Activated CD4-positive, alpha-beta T cell treated with anti-CD3 and anti-CD28 coated beads, Interleukin-2, amount 10 ng/mL, durations not matched to agents 24 days and 14 days (primary cell): ENCODE measurements around the gene WSCD2. TPM values are rescaled to one million over a fixed set of nuclear protein-coding genes. Genes with fewer than 3 reads are reported as not detected.

Experiments
- DNase-seq: peaks from one replicate; pipeline ENCODE4 v3.0.0; 2022
- H3K27ac Mint-ChIP-seq: one replicate; pipeline ENCODE4 v1.8.0; 2022; ENCODE audit warnings: mild to moderate bottlenecking, mixed read lengths
- H3K27me3 Mint-ChIP-seq: one replicate; pipeline ENCODE4 v1.8.0; 2022; ENCODE audit warnings: mixed read lengths
- H3K36me3 Mint-ChIP-seq: one replicate; pipeline ENCODE4 v1.8.0; 2022; ENCODE audit warnings: low read depth, mild to moderate bottlenecking, mixed read lengths
- H3K4me1 Mint-ChIP-seq: one replicate; pipeline ENCODE4 v1.8.0; 2021; ENCODE audit warnings: mixed read lengths
- H3K4me3 Mint-ChIP-seq: one replicate; pipeline ENCODE4 v1.8.0; 2022; ENCODE audit warnings: mild to moderate bottlenecking, moderate library complexity, mixed read lengths
- H3K9me3 Mint-ChIP-seq: one replicate; pipeline ENCODE4 v1.8.0; 2021; ENCODE audit warnings: mixed read lengths
- intact Hi-C: fragments of 100-400 bp; cut with micrococcal nuclease; formaldehyde crosslinking; loops from one replicate; pipeline ENCODE4 v1.15.1; 2023
- total RNA-seq: library from RNA; stranded (reverse); gene quantifications from 2 replicates; pipeline ENCODE4 v1.2.3, GENCODE V29; 2022

WSCD2 gene
- total RNA-seq, 1 donor from 2014 or later, result not detected

DNA sequence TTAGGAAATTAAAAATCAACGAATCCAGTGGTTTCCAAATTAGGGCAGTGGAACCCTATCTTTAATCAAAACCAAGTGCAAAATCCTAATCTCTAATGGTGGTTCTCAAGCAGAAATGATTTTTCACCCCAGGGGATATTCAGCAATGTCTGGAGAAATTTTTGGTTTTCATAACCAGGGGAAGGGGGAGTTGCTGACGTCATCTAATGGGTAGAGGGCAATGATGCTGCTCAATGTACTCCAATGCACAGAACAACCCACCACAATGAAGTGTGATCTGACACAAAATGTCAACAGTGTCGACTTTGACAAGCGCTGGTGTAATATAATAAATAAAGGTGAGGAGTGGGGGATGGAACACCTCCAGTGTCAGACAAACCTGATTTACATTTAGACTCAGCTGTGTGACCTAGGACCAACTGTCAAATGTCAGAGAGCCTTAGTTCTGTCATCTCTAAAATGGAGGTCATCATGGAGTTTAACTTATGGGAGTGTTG is 128.6 kb downstream of the WSCD2 start:
- H3K27me3 Mint-ChIP-seq, result peaks cover 8% of the 10 kb centered on the region

DNA sequence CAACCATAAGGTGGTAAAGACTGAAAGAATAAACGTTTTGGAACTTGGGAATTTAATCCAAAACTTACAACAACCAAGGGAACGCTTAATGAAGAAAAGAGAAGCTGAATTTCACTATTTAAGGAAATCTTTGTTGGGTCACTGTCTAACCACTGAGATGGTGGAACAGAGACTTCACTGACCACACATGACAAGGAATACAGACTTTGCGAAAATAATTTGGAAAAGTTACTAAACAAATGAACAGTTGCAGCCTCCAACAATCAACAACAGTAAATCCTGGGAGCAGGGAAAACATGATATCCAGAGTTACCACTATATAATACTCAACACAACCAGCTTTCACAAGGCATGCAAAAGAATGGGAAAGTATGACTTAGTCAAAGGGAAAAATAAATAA is 131.0 kb downstream of the WSCD2 start:
- no peaks in the 10 kb centered on the region for H3K36me3 Mint-ChIP-seq
- H3K9me3 Mint-ChIP-seq, result peaks cover 5% of the 10 kb centered on the region
- no peak overlapping the region for H3K27ac Mint-ChIP-seq
- DNase-seq, result no peak
- H3K27me3 Mint-ChIP-seq, result peaks cover 4% of the 10 kb centered on the region
- no peak overlapping the region for H3K4me3 Mint-ChIP-seq
- intact Hi-C loops, result no loop called here
- no peaks in the 10 kb centered on the region for H3K4me1 Mint-ChIP-seq

More for the DNA sequence above, 128.6 kb downstream of the WSCD2 start:
- Mint-ChIP-seq H3K36me3 (no peaks in the 10 kb centered on the region), H3K27ac (no peak overlapping the region), H3K4me1 (no peaks in the 10 kb centered on the region), H3K9me3 (peaks cover 5% of the 10 kb centered on the region), H3K4me3 (no peak overlapping the region)
- intact Hi-C loops, result no loop called here
- no peak for DNase-seq

DNA sequence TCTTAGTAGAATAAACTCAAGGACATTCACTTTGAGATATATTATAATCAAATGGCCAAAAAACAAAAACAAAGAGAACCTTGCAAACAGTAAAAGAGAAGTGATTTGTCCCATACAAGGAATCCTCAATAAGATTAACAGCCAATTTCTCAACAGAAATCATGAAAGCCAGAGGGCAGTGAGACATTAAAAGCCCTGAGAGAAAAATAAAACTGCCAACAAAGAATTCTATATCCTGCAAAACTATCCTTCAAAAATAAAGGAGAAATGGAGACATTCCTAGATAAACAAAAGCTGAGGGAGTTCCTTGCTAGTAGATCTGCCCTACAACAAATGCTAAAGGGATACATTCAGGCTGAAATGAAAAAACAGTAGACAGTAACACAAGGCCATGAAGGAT is 131.9 kb downstream of the WSCD2 start:
- peaks cover 4% of the 10 kb centered on the region for H3K27me3 Mint-ChIP-seq
- no peak for DNase-seq
- H3K9me3 Mint-ChIP-seq, result peaks cover 5% of the 10 kb centered on the region
- no peaks in the 10 kb centered on the region for H3K4me1 Mint-ChIP-seq
- no peak overlapping the region for H3K4me3 Mint-ChIP-seq
- intact Hi-C loops, result no loop called here
- H3K27ac Mint-ChIP-seq, result no peak overlapping the region
- H3K36me3 Mint-ChIP-seq, result no peaks in the 10 kb centered on the region

DNA sequence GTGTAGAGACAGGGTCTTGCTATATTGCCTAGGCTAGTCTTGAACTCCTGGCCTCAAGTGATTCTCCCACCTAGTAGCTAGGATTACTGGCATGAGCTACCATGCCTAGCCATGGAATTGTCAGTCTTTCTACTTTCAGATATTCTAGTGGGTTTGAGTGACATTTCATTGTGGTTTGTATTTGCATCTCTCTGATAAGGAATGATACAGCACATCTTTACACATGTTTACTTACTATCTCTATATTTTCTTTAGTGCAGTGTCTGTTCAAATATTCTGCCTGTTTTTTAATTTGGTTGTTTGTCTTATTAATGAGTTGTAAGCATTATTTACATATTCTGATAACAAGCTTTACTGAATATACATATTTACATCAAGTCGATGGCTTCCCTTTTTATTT is 136.4 kb downstream of the WSCD2 start:
- H3K27ac Mint-ChIP-seq, result no peak overlapping the region
- no peak for DNase-seq
- H3K27me3 Mint-ChIP-seq, result peaks cover 6% of the 10 kb centered on the region
- no peak overlapping the region for H3K4me3 Mint-ChIP-seq
- intact Hi-C loops, result no loop called here
- H3K9me3 Mint-ChIP-seq, result peaks cover 4% of the 10 kb centered on the region
- no peaks in the 10 kb centered on the region for H3K4me1 Mint-ChIP-seq
- no peaks in the 10 kb centered on the region for H3K36me3 Mint-ChIP-seq

DNA sequence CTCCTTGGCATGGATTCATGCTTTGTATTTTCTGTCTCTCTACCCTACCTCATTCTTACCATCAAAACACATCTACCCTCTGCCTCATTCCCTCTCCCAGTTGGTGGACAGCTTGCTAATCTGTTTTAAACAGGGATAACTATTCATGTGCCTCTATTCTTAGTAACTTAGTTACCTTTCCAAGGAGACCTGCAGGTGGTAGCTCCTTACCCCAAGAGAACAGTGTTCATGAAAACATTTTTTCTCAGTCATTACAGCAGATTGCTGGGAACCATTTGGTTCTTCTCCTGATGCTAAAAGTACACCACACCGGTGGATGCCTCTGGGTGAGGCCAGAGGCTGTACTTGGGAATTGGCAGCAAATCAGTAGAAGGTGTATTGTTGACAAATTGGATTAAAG is 137.0 kb downstream of the WSCD2 start:
- DNase-seq, result no peak
- intact Hi-C loops, result no loop called here
- Mint-ChIP-seq H3K27ac (no peak overlapping the region), H3K27me3 (peaks cover 4% of the 10 kb centered on the region), H3K4me1 (no peaks in the 10 kb centered on the region), H3K36me3 (no peaks in the 10 kb centered on the region), H3K9me3 (no peaks in the 10 kb centered on the region), H3K4me3 (no peak overlapping the region)

DNA sequence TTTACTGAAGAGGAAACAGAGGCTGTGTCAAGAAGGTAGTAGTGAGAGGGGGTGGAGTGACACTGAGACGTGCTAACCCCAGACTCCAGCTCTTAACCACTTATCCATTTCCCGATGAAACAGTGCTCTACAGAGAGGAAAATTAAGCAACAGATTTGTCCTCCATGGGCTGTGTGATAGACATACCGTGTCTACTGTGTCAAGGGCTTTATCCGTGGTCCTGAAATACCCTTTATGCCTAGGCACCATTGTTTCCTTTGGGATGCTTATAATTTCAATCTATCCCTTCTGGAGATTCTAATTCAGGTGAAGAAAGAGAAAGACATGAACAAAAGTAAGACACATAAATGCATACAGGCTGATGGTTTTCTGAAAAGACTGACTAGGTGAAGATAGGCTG is 138.4 kb downstream of the WSCD2 start:
- Mint-ChIP-seq H3K27me3 (peaks cover 4% of the 10 kb centered on the region), H3K9me3 (no peaks in the 10 kb centered on the region), H3K36me3 (no peaks in the 10 kb centered on the region), H3K4me1 (no peaks in the 10 kb centered on the region), H3K4me3 (no peak overlapping the region), H3K27ac (no peak overlapping the region)
- DNase-seq, result no peak
- intact Hi-C loops, result no loop called here

DNA sequence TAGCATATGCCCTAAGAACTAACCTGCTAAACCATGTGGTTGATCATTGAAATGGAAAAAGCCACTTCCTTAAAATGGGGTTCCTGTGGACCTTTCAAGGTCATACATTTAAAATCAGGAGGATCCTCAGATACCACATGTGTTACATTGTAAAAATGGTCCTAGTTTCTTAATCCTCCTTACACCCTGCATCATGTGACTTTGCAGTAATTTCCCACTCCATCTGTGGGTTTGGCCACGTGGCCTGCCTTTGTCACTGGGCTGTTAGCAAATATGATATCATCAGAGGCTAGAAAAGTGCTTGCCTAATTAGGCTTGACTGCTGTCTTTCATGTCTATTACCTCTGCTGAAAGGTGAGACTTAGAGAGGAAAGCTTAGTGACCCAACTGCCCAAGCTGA is 139.3 kb downstream of the WSCD2 start:
- Mint-ChIP-seq H3K36me3 (no peaks in the 10 kb centered on the region), H3K4me1 (no peaks in the 10 kb centered on the region)
- intact Hi-C loops, result no loop called here

DNA sequence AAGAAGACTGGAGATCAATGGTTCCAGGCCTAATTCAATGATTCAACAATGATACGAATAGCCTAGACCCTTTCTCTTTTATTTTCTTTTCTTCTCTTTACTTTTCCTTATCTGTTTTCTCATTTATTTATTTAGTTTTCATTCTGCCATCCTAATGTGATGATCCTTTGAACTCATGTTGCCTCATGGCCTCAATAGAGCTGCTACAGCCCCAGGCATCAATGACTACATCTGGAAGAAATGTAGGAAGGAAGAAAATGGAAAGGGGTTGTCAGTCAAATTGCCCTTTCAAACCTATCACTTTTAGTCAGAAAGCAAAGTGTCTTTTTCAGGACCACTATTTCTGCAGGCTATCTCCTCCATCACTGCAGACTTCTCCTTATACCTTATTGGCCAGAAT is 140.1 kb downstream of the WSCD2 start:
- DNase-seq, result no peak
- Mint-ChIP-seq H3K36me3 (no peaks in the 10 kb centered on the region), H3K4me3 (no peak overlapping the region), H3K27me3 (peaks cover 4% of the 10 kb centered on the region), H3K4me1 (no peaks in the 10 kb centered on the region), H3K9me3 (no peaks in the 10 kb centered on the region), H3K27ac (no peak overlapping the region)
- intact Hi-C loops, result no loop called here

More for the DNA sequence above, 139.3 kb downstream of the WSCD2 start:
- Mint-ChIP-seq H3K9me3 (no peaks in the 10 kb centered on the region), H3K27me3 (peaks cover 4% of the 10 kb centered on the region), H3K4me3 (no peak overlapping the region), H3K27ac (no peak overlapping the region)
- no peak for DNase-seq

DNA sequence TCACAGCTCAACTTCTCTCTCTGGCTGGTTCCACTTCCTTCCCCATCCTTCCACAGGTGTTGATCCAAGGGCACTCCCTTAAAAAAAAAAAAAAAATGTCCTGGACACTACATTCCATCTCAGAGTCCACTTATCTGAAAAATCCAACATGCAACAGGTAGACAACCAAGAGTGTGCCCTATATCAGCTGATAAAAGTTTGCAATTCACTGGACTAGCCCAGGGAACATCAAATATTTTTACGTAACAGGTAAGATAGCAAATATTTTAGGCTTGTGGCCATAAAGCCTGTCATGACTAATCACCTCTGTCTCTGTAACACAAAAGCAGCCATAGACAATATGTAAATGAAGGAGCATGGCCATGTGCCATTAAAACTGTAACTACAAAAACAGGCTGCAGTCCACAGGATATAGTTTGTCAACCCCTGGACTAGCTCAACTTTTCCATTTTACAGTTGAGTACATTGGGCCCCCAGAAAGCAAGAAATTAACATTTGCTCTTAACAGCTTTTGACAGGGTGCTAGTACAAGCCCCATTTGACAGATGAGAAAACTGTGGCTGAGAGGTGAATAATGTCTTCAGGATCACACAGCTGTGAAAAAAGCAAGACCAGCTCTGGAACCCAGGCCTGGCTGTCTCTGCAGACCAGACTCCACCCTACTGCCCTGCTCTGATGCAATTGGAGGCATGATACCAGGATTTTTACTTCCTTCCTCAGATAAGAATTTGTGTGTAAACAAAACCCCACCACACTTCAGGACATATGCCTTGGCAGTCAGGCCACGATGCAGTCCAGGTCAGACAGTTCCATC is 141.2 kb downstream of the WSCD2 start:
- peaks cover 4% of the 10 kb centered on the region for H3K27me3 Mint-ChIP-seq
- no peak overlapping the region for H3K27ac Mint-ChIP-seq
- no peak overlapping the region for H3K4me3 Mint-ChIP-seq

DNA sequence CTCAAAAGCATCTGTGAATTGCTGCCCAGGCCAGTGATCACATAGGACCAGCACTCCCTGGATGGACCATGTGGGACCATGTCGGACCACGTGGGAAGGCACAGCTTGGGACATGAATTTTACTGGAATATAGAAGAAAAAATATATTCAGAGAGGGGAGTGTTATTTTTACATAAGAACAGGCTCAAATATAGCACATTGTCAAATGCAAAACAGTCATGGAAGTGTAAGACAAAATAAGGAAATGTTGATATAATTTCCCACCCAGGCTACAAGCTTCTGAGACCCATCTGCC is 141.7 kb downstream of the WSCD2 start:
- Mint-ChIP-seq H3K27ac (no peak overlapping the region), H3K36me3 (no peaks in the 10 kb centered on the region)
- intact Hi-C loops, result no loop called here

More for the DNA sequence above, 141.2 kb downstream of the WSCD2 start:
- Mint-ChIP-seq H3K4me1 (no peaks in the 10 kb centered on the region), H3K36me3 (no peaks in the 10 kb centered on the region), H3K9me3 (no peaks in the 10 kb centered on the region)
- DNase-seq, result no peak
- intact Hi-C loops, result no loop called here

DNA sequence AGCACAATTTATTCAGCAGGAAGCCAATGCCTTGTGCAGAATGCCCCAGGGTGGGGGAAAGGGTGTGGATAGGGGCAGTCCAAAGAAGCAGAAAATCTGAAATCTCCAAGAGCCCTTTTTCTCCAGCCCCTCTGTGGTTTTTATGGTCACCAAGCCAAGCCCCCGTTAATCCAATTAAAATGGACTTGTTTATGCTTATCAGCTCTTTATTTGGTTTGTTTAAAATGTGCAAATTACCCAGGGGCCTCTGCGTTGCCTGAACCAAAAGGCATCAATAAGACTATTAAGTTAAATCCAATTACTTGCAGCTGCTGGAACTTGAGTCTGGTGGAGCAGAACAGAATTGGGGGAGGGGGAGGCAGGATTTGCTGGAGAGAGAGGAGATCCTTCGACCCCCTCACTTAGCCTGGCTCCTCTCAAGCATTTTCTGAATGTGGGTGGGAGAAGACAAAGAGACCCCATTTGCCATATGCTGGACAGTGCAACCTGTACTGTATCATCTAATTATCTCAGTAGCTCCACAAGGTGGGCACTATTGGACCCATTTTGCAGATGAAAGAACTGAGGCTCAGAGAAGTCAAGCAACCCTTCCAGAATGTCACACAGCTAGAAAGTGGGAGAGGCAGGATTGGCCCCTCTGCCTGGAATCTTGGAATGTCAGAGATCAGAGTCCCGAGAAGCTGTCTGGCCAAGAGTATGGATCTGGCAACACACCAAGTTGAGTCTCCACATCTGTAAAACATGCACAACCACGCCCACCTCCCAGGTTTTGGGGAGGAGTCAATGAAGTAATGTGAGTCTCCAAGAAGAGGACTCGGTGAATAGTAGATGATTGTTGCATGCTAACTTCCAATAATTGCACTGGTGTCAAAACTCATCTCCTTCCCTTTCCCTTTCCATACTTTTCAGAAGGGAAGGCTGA is 143.1 kb downstream of the WSCD2 start:
- Mint-ChIP-seq H3K4me1 (no peaks in the 10 kb centered on the region), H3K4me3 (no peak overlapping the region), H3K27ac (no peak overlapping the region), H3K36me3 (no peaks in the 10 kb centered on the region), H3K27me3 (peaks cover 3% of the 10 kb centered on the region), H3K9me3 (no peaks in the 10 kb centered on the region)
- intact Hi-C loops, result no loop called here
- DNase-seq, result no peak

More for the DNA sequence above, 141.7 kb downstream of the WSCD2 start:
- no peaks in the 10 kb centered on the region for H3K4me1 Mint-ChIP-seq
- H3K4me3 Mint-ChIP-seq, result no peak overlapping the region
- H3K9me3 Mint-ChIP-seq, result no peaks in the 10 kb centered on the region
- no peak for DNase-seq
- peaks cover 4% of the 10 kb centered on the region for H3K27me3 Mint-ChIP-seq

DNA sequence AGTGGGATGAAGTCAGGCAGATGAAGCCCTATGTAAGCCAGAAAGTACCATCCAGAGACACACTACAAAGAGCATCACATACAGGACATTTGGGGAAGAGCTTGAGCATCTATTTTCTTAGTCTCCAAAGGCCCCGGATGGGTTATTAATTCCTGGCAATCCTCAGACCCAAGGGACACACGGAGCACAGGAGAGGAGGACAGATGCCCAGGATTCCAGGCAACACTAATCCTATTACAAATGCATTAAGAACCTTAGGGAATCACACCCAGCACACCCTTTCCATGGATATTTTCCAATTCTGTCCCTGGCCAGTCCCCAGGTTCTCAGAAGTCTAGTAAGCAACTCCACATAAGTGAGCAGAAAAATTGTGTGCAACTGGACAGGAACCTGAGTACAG is 144.1 kb downstream of the WSCD2 start:
- H3K4me3 Mint-ChIP-seq, result no peak overlapping the region
- H3K9me3 Mint-ChIP-seq, result no peaks in the 10 kb centered on the region
- H3K36me3 Mint-ChIP-seq, result no peaks in the 10 kb centered on the region
- no peak overlapping the region for H3K27ac Mint-ChIP-seq
- DNase-seq, result no peak
- H3K27me3 Mint-ChIP-seq, result peaks cover 3% of the 10 kb centered on the region
- H3K4me1 Mint-ChIP-seq, result no peaks in the 10 kb centered on the region
- intact Hi-C loops, result no loop called here

DNA sequence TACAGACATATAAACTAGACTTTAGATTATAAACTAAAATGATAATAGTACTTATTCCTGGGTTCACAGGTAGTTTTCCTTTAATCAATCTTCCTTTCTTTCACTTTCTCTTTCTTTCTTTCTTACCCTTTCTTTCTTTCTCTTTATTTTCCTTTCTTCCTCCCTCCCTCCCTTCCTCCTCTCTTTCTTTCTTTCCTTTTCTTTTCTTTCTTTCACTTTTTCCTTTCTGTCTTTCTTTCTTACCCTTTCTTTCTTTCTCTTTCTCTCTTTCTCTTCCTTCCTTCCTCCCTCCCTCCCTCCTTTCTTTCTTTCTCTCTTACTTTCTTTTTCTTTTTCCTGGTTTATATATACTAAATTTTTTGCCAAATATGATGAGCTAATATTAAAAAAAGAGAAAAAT is 148.5 kb downstream of the WSCD2 start:
- H3K36me3 Mint-ChIP-seq, result no peaks in the 10 kb centered on the region
- H3K9me3 Mint-ChIP-seq, result no peaks in the 10 kb centered on the region
- intact Hi-C loops, result no loop called here
- H3K27ac Mint-ChIP-seq, result no peak overlapping the region
- no peak overlapping the region for H3K4me3 Mint-ChIP-seq
- H3K27me3 Mint-ChIP-seq, result peaks cover 3% of the 10 kb centered on the region
- DNase-seq, result no peak
- no peaks in the 10 kb centered on the region for H3K4me1 Mint-ChIP-seq

DNA sequence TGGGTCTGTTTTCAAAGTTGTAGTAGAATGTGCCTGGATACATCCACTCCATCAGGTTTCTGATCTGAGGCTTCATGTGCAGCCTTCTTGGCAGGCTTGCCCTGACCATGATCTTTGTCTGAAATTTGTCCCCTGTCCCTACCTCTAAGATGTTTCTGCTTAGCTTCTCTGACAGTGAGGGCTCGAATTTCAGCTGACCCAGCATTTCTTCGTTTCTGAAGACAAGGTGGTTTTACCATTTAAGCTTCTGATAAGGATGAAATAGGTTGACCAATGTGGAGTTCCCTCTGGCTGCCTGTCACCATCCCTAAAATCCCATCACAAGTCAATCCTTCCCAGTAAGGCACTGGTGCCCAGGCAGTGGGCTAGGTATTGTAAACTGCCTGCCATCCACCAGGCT is 153.1 kb downstream of the WSCD2 start:
- intact Hi-C loops, result no loop called here
- Mint-ChIP-seq H3K4me3 (no peak overlapping the region), H3K36me3 (no peaks in the 10 kb centered on the region), H3K9me3 (no peaks in the 10 kb centered on the region), H3K27ac (no peak overlapping the region), H3K4me1 (no peaks in the 10 kb centered on the region), H3K27me3 (peaks cover 7% of the 10 kb centered on the region)
- DNase-seq, result no peak
